AG04450 (cell line): ENCODE measurements around the gene ABLIM2. TPM values are rescaled to one million over a fixed set of nuclear protein-coding genes. Genes with fewer than 3 reads are reported as not detected.

Experiments
- CTCF ChIA-PET: fragments of 300-600, 350-600 bp; formaldehyde crosslinking; extraction: SDS; loops from one replicate; lab custom pipeline; 2022; ENCODE audit warnings: antibody characterized with exemption, inconsistent platforms; lab: Charles Lee
- POLR2A ChIA-PET: fragments of 350-600 bp; formaldehyde crosslinking; extraction: SDS; loops from one replicate; lab custom pipeline; 2021; ENCODE audit warnings: antibody characterized with exemption, inconsistent platforms; lab: Yijun Ruan, JAX
- DNase-seq: peaks from one replicate; pipeline ENCODE4 v3.0.0-alpha.2; 2011; ENCODE audit warnings: low read depth, low spot score
- H3K27ac ChIP-seq: one replicate; pipeline ENCODE4 v1.5.1; 2012; ENCODE audit warnings: low read depth, low read length, control low read depth
- H3K27me3 ChIP-seq: one replicate; pipeline ENCODE4 v1.6.0; 2012; ENCODE audit warnings: low read length; ENCODE audit not compliant: control insufficient read depth, insufficient read depth
- H3K4me3 ChIP-seq: 2 replicates; pipeline ENCODE4 v1.5.1; 2011; ENCODE audit warnings: mild to moderate bottlenecking, low read depth, low read length, control low read depth
- H3K9me3 ChIP-seq: 2 replicates; pipeline ENCODE4 v1.5.1; 2012; ENCODE audit warnings: low read length; ENCODE audit not compliant: control insufficient read depth, insufficient read depth
- CTCF ChIP-seq: IDR thresholded peaks from 2 replicates; pipeline ENCODE4 v1.5.1; 2011; ENCODE audit warnings: low read depth, low read length, control low read depth, inconsistent platforms
- polyA plus RNA-seq: library from polyadenylated mRNA; depleted of rRNA; stranded (reverse); fragments of >200 nt; gene quantifications from 2 replicates; pipeline ENCODE4 v1.2.3, GENCODE V29; 2011

The ABLIM2 gene
- polyA plus RNA-seq, 1 experiment: not detected

GRCh38 chr4:8046925-8047541 is 111.6 kb downstream of the ABLIM2 start:
- Histone ChIP-seq H3K4me3 (no peak overlapping the region), H3K27ac (no peak overlapping the region), H3K27me3 (peaks cover 56% of the 10 kb centered on the region), H3K9me3 (no peaks in the 10 kb centered on the region; the same call in 1 of the 2 replicates)
- DNase-seq: no peak
- TF ChIP-seq CTCF: no peak
- POLR2A ChIA-PET: no interaction called here
- CTCF ChIA-PET: no interaction called here

GRCh38 chr4:8045909-8046308 is 112.7 kb downstream of the ABLIM2 start:
- no peak for TF ChIP-seq CTCF
- Histone ChIP-seq H3K4me3 (no peak overlapping the region), H3K27ac (no peak overlapping the region), H3K9me3 (no peaks in the 10 kb centered on the region; the same call in 1 of the 2 replicates), H3K27me3 (peaks cover 56% of the 10 kb centered on the region)
- POLR2A ChIA-PET: no interaction called here
- CTCF ChIA-PET: no interaction called here
- DNase-seq: no peak

- H3K27ac ChIP-seq: no peak overlapping the region
- CTCF ChIA-PET: no interaction called here
- no peak for TF ChIP-seq CTCF
- POLR2A ChIA-PET: no interaction called here
- H3K27me3 ChIP-seq: peaks cover 57% of the 10 kb centered on the region
- no peaks in the 10 kb centered on the region; the same call in 1 of the 2 replicates for H3K9me3 ChIP-seq
- DNase-seq: no peak
- H3K4me3 ChIP-seq: no peak overlapping the region
These were observed 113.9 kb downstream of the ABLIM2 start for GRCh38 chr4:8044699-8045098.

GRCh38 chr4:8044244-8044643 is 114.4 kb downstream of the ABLIM2 start:
- no peaks in the 10 kb centered on the region; the same call in 1 of the 2 replicates for H3K9me3 ChIP-seq
- no peak overlapping the region for H3K27ac ChIP-seq
- DNase-seq: no peak
- POLR2A ChIA-PET: no interaction called here
- CTCF ChIA-PET: no interaction called here
- no peak for TF ChIP-seq CTCF
- H3K27me3 ChIP-seq: peaks cover 61% of the 10 kb centered on the region
- no peak overlapping the region for H3K4me3 ChIP-seq

GRCh38 chr4:8043596-8043995 is 115.0 kb downstream of the ABLIM2 start:
- POLR2A ChIA-PET: no interaction called here
- CTCF ChIA-PET: no interaction called here
- TF ChIP-seq CTCF: no peak
- H3K9me3 ChIP-seq: no peaks in the 10 kb centered on the region; the same call in 1 of the 2 replicates
- no peak overlapping the region for H3K4me3 ChIP-seq
- peaks cover 58% of the 10 kb centered on the region for H3K27me3 ChIP-seq
- H3K27ac ChIP-seq: no peak overlapping the region
- DNase-seq: no peak
